HepG2 (cell line): Measurements from ENCODE around the gene NXN.

Source experiments
- JUNB ChIP-seq: sonication (generic); formaldehyde crosslinking; IDR thresholded peaks from 2 replicates; pipeline ENCODE4 v1.8.0; 2022; ENCODE audit warnings: missing genetic modification reagents, mild to moderate bottlenecking, borderline replicate concordance
- YY1 ChIP-seq: IDR thresholded peaks from 2 replicates; pipeline ENCODE4 v1.6.1; 2011; ENCODE audit warnings: low read length, low read depth, moderate library complexity, mild to moderate bottlenecking; ENCODE audit not compliant: insufficient read depth, insufficient replicate concordance
- ZHX1 ChIP-seq: sonication (generic); formaldehyde crosslinking; IDR thresholded peaks from 2 replicates; pipeline ENCODE4 v1.8.1; 2022; ENCODE audit warnings: low read depth, mild to moderate bottlenecking, missing genetic modification reagents
- ZNF407 ChIP-seq: sonication (generic); formaldehyde crosslinking; IDR thresholded peaks from one replicate; pipeline ENCODE4 v1.5.1; 2020; ENCODE audit warnings: mild to moderate bottlenecking, missing genetic modification reagents; ENCODE audit errors: not compliant biosample characterization
- ZNF773 ChIP-seq: sonication (generic); formaldehyde crosslinking; IDR thresholded peaks from 2 replicates; pipeline ENCODE4 v1.4.0; 2020; ENCODE audit warnings: missing genetic modification reagents, borderline replicate concordance
- ZNF83 ChIP-seq: sonication (generic); formaldehyde crosslinking; IDR thresholded peaks from 2 replicates; pipeline ENCODE4 v1.4.0; 2020; ENCODE audit warnings: missing genetic modification reagents, mild to moderate bottlenecking, borderline replicate concordance

- TF ChIP-seq ZHX1 (CRISPR knock-in tag) (no peak), ZNF83 (CRISPR knock-in tag) (no peak), ZNF773 (CRISPR knock-in tag) (no peak), ZNF407 (CRISPR knock-in tag) (no peak), YY1 (no peak), JUNB (CRISPR knock-in tag) (no peak)
Measured at GRCh38 chr17:825216-825615, 154.4 kb downstream of the NXN start.
